ENCODE data around the gene CADPS2.

DNA sequence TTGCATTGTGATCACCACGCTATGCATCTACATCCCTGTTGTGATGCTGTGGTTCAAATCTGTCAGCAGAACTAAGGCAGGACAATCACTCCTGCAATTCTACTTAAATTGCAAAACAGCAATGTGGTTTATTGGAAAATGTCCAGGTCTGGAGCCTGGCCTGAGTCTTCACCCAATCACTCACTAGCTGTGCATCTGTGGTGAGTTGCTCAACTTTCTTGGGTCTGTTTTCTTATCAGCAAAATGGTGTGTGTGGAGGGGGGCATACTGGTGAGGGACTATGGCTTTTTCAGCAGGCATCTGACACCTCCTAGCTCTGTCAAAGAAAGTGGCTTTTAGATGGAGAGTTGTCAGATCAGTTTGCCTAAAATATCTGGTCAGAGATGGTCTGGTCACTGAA lies 473.4 kb downstream of the CADPS2 start:
- TF ChIP-seq CTCF (IDR thresholded peaks at IDR 0.05) (no peak), POLR2A (IDR thresholded peaks at IDR 0.05) (no peak)

Data from body of pancreas (tissue), 4 donors.